Measurements from ENCODE around the gene OR10H2. TPM values are rescaled to one million over a fixed set of nuclear protein-coding genes. Genes with fewer than 3 reads are reported as not detected.

Gene OR10H2
- polyA plus RNA-seq, 1 experiment = not detected

GRCh38 chr19:15732388-15732787, 4.6 kb downstream of the OR10H2 start:
- Histone ChIP-seq H3K27me3 (ENCODE audit: control insufficient read depth, insufficient read depth, low read length) (no peaks in the 10 kb centered on the region), H3K4me3 (ENCODE audit: low read depth, low read length) (no peak overlapping the region), H3K27ac (ENCODE audit: low read depth, low read length) (no peak overlapping the region), H3K9me3 (ENCODE audit: control insufficient read depth, insufficient read depth, low read length) (peaks cover 6% of the 10 kb centered on the region)
- TF ChIP-seq, protein P1, sequence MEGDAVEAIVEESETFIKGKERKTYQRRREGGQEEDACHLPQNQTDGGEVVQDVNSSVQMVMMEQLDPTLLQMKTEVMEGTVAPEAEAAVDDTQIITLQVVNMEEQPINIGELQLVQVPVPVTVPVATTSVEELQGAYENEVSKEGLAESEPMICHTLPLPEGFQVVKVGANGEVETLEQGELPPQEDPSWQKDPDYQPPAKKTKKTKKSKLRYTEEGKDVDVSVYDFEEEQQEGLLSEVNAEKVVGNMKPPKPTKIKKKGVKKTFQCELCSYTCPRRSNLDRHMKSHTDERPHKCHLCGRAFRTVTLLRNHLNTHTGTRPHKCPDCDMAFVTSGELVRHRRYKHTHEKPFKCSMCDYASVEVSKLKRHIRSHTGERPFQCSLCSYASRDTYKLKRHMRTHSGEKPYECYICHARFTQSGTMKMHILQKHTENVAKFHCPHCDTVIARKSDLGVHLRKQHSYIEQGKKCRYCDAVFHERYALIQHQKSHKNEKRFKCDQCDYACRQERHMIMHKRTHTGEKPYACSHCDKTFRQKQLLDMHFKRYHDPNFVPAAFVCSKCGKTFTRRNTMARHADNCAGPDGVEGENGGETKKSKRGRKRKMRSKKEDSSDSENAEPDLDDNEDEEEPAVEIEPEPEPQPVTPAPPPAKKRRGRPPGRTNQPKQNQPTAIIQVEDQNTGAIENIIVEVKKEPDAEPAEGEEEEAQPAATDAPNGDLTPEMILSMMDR (IDR thresholded peaks at IDR 0.05; ENCODE audit: low read depth, low read length) = no peak
- POLR2A ChIA-PET = no interaction called here
- CTCF ChIA-PET = no interaction called here
- no peak for DNase-seq (ENCODE audit: low read depth, low spot score)

DNA sequence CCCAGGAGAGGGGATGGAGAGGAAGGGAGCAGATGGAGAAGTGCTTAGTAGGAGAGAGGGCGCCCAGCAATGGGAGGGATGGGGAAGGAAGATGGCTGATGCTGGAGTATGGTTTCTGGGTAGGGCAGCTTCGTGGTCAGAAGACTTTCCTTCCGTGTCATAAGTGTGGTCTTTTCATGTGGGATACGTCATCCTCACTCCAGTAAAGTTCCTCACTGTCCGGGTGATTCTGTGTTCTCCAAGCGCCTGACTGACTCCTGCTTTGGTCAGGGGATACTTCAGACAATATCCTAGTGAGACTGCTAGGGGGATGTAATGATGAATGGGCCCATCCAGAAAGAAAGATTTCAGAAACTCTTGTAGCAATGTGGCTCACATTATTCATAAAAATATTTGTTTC, 6.1 kb downstream of the OR10H2 start:
- no peak overlapping the region for H3K4me3 ChIP-seq (ENCODE audit: low read depth, low read length)
- DNase-seq (ENCODE audit: low read depth, low spot score) = no peak
- no peak overlapping the region for H3K27ac ChIP-seq (ENCODE audit: low read depth, low read length)
- H3K27me3 ChIP-seq (ENCODE audit: control insufficient read depth, insufficient read depth, low read length) = no peaks in the 10 kb centered on the region
- ChIA-PET POLR2A (no interaction called here), CTCF (no interaction called here)
- peaks cover 2% of the 10 kb centered on the region; the same call in 1 of the 2 replicates for H3K9me3 ChIP-seq (ENCODE audit: control insufficient read depth, insufficient read depth, low read length)
- TF ChIP-seq, protein P1 (IDR thresholded peaks at IDR 0.05; ENCODE audit: low read depth, low read length) = no peak

DNA sequence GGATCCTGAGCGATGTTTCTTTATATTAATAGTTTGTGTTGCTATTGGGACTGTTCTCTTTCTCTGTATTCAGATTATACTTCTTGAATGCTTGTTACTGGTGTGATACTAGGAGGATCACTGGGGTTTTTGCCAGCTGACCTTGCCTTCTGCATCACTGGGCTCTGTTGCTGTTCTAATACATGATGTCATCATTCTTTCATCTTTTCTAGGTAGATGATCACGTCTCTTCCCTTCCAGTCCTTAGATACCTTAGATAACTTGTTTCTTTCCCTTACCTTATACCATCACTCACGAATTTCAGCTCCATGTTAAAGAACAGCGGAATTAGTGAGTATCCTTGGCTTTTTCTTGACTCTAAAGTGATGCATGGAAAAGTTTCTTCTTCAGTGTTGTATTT, 9.9 kb downstream of the OR10H2 start, which contains the start of gene OR10H3:
TSS of gene OR10H3 (plus strand) at position 264 of the 400 bp plus-strand sequence. CDS start 3,408 bp downstream, outside the sequence.
- CTCF ChIA-PET = no interaction called here
- DNase-seq (ENCODE audit: low read depth, low spot score) = no peak
- TF ChIP-seq, protein P1 (IDR thresholded peaks at IDR 0.05; ENCODE audit: low read depth, low read length) = no peak

GRCh38 chr19:15740785-15741184, 13.0 kb downstream of the OR10H2 start:
- ChIA-PET CTCF (no interaction called here), POLR2A (no interaction called here)
- H3K27ac ChIP-seq (ENCODE audit: low read depth, low read length) = no peak overlapping the region
- TF ChIP-seq, protein P1 (IDR thresholded peaks at IDR 0.05; ENCODE audit: low read depth, low read length) = no peak
- no peaks in the 10 kb centered on the region for H3K27me3 ChIP-seq (ENCODE audit: control insufficient read depth, insufficient read depth, low read length)
- no peak for DNase-seq (ENCODE audit: low read depth, low spot score)
- H3K4me3 ChIP-seq (ENCODE audit: low read depth, low read length) = no peak overlapping the region
- H3K9me3 ChIP-seq (ENCODE audit: control insufficient read depth, insufficient read depth, low read length) = peaks cover 8% of the 10 kb centered on the region; the same call in 1 of the 2 replicates

More for the DNA sequence above, 9.9 kb downstream of the OR10H2 start, which contains the start of gene OR10H3:
- POLR2A ChIA-PET = no interaction called here
- Histone ChIP-seq H3K27ac (ENCODE audit: low read depth, low read length) (no peak within 1 kb of the TSS), H3K27me3 (ENCODE audit: control insufficient read depth, insufficient read depth, low read length) (no peaks in the 10 kb centered on the region), H3K4me3 (ENCODE audit: low read depth, low read length) (no peak within 1 kb of the TSS), H3K9me3 (ENCODE audit: control insufficient read depth, insufficient read depth, low read length) (peaks cover 8% of the 10 kb centered on the region; the same call in 1 of the 2 replicates)

DNA sequence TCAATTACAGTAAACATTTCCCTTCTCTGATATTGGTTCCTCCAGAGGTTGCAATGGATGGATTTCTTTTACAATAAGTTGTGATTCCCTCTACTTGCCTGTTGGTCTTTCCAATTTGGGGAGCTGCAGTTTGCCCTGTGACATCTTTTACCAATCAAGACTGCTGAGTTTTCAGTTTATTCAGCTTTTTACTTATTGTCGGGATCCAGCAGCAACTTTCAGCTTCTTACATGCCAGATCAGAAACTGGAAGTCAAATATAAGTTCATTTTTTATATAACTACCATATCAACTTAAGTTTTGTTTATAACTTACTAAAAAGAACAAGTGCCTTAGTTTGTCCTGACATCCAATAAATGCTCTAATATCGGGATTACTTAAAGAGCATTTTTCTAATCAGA, 20.4 kb downstream of the OR10H2 start:
- TF ChIP-seq, protein P1 (IDR thresholded peaks at IDR 0.05; ENCODE audit: low read depth, low read length) = no peak
- no peaks in the 10 kb centered on the region for H3K9me3 ChIP-seq (ENCODE audit: control insufficient read depth, insufficient read depth, low read length)
- POLR2A ChIA-PET = no interaction called here
- CTCF ChIA-PET = no interaction called here
- DNase-seq (ENCODE audit: low read depth, low spot score) = no peak
- H3K4me3 ChIP-seq (ENCODE audit: low read depth, low read length) = no peak overlapping the region
- H3K27me3 ChIP-seq (ENCODE audit: control insufficient read depth, insufficient read depth, low read length) = no peaks in the 10 kb centered on the region
- no peak overlapping the region for H3K27ac ChIP-seq (ENCODE audit: low read depth, low read length)
